T-helper 2 cell (primary cell): ENCODE measurements around the gene WWC2.

Experiments
- DNase-seq, 5 experiments: peaks; one replicate each; pipeline versions ENCODE4 v3.0.0 to v3.0.0-alpha.2; 2012 to 2022
- total RNA-seq, 2 donors: gene quantifications; one replicate each; lab custom pipeline; 2026; lab: John Stamatoyannopoulos, UW

WWC2 gene
- 4.4 to 6.5 reads per million in 2 donors for total RNA-seq

DNA sequence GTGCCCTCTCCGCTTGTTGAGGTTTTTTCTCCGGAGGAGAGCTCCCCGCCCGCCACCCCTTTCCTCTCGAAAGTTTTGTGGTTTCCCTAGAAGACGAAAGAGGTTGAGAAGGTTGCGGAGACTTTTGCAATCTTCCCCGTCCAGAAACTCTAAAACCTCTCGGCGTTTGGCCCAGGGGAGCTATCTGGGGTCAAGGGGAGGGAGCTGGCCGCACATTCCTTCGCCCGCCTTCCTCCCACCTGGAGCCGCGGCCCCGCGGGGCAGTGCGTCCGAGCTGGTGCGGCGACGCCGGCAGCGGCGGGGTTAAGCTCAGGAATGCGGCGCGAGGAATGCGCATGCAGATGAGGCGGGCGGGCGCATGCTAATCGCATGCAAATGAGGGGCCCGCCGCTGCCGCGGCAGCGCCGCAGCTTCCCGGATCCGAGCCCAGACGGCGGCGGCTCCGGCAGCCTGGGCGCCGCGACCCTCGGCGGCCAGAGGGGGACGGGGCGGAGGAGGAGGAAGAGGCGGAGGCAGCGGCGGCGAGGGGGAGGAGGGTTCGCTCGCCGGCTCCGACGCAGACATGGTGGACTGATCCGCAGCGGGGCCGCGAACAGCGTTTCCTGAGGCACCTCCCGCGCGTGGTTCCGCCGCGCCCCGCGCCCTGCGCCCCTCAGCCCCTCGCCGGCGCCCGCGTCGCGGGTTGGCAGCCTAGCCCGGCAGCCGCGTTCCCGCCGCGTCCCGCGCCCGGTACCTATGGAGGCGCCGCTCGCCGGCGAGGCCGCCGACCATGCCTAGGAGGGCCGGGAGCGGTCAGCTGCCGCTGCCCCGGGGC, at the start of gene WWC2:
Gene WWC2 (plus strand): TSS at position 535 of the 814 bp plus-strand sequence. CDS start 235 bp downstream, at position 770.
- DNase-seq = peak; percentile 13 to 64 (median 44)

DNA sequence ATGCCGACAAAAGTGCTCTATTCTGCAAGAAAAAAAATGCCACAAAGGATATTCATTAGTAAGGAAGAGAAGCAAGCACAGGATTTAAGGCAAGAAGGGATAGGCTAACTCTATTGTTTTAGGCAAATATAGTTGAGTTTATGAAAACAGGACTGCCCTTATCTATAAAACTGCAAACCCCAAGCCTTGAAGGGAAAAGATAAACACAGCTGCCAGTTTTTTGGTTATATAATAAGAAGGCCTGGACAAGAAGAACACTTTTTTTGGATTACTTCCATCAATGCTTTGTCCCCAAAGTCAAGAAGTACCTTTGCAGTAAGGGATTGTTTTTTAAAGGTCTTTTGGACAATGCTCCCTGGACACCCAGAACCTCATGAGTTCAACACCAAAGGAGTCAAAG, 45.4 kb upstream of the WWC2 start:
- no peak for DNase-seq

DNA sequence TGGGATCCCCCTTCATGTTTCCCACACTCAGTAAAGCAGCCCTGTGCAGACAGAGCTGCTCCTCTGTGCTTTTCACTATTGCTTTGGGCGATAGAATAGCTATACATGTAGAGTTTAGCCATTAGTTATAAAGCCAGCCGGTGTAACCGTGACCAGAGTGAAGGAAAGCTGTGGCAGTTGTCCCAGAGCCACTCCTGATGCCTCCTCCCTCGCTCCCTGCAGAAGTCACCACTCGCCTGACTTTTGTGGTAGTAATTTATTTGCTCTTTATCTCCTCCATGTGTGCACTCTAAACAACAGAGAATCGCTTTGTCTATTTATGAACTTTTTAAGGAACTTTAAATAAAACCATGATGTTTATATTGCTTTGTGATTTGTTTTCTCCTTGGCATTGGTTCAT, 41.8 kb upstream of the WWC2 start:
- no peak for DNase-seq

DNA sequence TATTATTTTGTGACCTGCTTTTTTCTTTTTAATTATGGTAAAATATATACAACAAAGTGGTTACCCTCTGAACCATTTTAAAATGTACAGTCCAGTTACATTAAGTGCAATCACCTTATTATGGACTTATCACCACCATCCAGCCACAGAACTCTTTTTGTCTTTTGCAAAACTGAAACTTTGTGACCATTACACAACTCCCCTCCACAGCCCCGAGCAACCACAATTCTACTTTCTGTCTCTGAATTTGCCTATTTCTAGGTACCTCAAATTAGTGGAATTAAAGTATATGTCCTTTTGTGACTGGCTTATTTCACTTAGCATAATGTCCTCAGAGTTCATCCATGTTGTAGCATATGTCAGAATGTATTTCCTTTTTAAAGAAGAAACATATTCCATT, 39.3 kb upstream of the WWC2 start:
- no peak for DNase-seq

DNA sequence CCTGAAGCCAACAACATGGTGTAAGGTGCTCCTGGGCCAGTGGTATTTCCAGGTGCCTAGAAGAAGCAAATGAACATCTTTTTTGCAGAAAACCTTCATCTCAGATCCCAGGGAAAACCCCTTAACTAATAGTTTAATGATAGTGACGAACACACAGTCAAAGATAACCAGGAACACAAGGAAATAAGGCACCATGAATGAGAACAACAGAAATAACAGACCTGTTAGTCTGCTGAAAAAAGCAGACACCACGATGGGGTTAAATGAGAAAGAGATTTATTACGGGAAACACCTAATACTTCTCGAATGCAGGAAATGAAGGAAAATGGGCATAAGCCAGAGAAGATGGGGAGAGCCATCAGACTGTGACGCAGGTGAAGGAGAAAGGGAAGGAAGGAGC, 30.6 kb upstream of the WWC2 start:
- DNase-seq = no peak

DNA sequence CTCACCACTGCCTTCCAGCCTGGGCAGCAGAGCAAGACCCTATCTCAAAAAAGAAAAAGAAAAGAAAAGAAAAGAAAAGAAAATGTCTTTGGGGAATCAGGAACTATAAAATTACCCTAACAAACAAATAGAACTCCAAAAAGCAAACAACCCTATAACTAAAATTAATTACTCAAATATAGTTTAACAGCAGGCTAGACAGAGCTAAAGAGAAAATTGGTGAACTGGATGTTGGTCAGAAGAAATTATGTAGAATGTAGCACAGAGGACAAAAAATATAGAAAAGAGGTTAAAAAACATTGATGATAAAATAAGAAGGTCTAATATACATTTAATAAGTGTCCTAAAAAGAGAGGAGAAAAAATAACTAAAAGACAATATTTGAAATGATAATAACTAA, 27.8 kb upstream of the WWC2 start:
- DNase-seq = no peak

DNA sequence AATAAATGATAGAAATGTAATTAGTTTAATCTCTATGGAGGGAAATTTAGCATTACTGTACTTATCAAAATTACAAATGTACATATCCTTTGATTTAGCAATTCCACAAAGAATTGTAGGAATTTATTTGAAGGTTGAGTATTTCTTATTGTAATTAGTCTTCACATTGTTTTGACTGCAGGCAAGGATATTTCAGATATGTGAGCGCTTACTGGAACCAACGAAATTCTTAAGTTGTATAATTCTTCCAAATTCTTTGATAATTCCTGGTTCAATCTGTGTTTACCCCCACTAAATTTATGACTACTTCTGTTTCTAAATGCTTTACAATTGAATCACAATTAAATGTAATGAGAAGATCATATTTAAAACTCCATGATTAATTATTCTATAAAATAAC, 26.9 kb upstream of the WWC2 start:
- no peak for DNase-seq

DNA sequence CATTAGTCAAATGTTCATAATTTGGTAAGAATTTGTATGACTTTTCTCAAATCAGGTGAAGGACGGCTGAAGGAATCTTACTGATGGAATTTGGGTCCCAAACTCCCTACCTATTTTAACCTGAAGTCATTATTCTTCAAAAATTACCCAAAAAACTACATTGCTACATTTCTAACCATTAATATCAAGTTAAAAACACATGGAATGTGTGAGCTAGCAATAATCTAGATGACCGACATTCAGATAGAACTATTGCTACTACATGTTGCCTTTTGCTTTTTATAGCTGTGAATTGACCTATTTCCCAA, 25.3 kb upstream of the WWC2 start:
- no peak for DNase-seq

DNA sequence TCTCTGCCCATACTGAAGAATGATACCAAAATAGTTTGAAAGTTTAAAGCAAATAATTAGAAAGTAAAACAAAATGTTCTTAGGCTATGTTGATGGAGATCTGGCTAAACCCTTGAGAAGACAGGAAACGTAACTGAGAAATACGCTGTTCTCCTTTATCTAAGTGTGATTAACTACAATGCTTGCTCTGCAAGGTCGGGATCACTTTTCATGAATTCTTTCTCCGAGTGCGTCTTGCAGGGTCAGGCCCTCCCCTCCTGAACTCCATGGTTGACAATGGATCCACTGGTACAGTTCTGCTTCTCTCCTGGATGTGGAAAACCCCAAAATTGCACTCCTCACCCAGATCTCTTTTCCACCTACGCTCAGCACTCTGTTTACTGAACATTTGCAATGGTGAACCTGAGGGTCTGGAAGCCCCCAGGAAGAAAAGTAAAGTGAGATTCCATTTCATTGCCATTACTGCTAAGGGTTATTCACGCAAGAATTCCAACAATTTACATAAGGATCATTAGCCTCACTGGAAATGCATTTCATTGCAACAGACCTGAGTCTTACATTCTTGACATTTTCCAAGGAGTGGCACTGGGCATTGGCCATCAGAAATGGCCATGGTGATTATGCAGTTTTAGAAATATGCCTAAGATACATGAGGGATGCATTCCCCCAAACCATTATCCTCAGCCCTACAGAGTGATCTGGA, 24.6 kb upstream of the WWC2 start:
- no peak for DNase-seq

DNA sequence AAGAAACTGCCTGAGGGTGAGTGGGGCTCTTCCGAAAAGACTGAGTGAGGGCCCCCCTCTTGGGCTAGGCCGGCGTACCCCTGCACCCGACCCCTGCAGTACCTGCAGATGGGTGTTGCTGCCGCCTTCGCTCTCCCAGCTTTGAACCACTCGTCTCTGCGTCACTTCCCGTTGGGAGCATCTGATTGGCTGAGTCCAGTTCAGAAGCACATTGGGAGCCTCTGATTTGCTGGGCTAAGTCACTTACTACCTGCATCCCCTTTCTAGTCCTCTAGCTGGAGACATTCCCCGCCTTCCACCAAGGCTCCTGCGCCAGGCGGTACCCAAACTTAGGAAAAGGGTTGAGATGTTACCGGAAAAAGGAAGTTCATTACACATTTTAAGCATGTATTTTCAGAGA, 20.4 kb upstream of the WWC2 start:
- no peak for DNase-seq

DNA sequence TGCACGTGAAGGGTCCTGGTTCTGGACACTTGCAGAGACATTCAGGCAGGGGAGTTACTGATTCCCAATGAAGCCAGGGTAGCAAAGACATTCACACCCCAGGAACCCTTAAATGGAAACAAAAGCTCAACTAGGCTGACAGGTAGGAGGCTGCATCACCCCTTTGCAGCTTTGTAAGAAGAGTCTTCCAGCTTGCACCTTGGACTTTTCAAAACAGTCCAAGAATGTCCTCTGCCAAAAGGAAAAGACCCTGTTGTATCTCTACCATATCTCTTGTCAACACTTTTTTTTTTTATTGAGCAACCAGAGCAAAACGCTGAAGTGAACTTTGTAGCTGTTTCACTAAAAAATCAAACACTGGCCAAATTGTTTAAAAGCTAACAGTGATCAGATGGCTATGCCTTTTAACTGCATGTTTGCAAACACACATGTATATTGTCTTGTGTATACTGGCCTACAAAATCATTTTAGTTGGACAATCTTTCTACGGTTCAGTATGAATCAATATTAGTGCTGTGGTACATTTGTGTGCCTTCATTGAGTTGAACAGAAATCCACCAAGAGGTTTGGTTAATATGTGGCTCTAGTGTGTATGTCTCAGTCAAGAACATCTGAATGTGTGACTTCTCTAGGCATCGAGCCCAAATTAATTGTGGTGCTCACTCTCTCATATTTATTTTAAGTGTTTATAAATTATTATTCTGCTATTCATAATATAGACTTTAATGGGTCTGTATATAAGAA, 18.5 kb upstream of the WWC2 start:
- no peak for DNase-seq

DNA sequence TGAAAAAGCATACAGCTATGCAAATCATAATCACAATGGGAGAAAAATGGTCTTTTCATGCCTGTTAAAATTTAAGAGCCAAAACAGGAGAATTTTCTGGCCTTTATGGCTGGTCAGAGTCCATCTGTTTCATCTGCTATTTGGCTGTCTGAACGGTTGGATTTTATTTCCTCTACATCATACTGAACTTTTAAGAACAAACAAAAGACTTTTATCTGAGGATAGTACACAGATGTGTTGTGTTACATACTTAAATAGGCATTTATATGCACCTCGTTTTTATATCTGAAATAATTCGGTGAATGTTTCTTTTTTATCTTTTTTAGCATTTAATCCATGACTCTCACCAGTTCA, 18.0 kb upstream of the WWC2 start:
- no peak for DNase-seq

DNA sequence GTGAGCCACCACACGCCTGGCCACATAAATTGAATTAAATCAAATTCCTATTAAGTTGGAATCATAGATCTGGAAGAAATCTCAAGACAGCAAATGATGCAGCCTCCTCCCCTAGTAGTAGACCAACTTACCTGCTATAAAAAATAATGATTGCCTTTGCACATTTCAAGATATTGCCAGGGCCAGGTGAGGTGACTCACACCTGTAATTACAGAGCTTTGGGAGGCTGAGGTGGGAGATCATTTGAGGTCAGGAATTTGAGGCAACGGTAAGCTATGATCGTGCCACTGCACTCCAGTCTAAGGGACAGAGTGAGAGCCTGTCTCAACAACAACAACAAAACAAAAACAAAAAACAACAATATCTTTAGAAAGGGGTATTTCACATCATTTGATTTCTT, 17.0 kb upstream of the WWC2 start:
- DNase-seq = no peak

DNA sequence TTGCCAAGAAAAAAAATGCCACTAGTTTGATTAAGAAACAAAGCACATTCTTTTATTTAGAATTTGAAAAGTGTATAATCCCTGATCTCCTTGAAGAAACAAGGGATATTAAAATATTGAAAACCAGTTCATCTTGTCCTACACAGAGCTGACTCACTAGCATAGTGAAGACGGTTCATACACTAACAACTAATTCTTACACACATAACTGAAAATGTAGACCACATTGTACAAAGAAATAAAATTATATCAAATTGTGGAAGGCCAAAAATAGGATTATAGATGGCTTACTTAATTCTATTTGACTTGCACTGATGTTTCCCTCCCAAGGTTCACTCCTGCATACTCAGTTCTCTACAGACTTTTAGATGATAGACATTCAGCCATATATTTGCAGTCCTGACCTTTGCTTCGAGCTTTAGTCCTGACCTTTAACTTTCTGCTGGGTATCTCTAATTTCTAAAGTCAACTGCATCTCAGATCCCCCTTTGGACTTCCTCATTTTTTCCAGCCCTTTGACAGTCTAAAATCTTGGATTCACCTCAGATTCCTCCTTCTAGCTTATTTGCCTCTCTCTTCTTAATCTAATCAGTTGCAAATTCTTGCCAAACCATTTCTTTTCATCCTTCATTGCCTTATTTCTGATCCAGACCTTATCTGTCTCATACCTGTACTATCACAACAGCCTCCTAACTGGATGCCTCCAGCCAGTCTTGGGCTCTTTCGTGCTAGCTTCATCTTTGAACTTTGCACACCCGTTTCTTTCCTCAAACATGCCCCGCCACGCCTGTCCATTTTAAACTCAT, 4.5 kb upstream of the WWC2 start:
- DNase-seq = no peak

DNA sequence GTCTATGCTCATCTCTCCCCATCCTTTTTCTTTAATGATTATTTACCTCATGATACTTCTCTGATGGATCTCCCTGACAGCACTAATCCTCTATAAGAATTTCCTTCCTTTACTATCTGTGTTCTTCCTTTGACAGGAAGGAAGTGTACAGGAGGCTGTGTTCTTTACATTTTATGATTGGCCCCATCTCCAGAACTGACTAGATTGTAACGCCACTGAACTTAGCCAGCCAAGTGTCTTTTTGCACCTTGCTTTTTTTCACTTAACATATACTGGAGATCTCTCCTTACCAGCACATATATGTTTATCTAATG, 3.9 kb upstream of the WWC2 start:
- no peak for DNase-seq

DNA sequence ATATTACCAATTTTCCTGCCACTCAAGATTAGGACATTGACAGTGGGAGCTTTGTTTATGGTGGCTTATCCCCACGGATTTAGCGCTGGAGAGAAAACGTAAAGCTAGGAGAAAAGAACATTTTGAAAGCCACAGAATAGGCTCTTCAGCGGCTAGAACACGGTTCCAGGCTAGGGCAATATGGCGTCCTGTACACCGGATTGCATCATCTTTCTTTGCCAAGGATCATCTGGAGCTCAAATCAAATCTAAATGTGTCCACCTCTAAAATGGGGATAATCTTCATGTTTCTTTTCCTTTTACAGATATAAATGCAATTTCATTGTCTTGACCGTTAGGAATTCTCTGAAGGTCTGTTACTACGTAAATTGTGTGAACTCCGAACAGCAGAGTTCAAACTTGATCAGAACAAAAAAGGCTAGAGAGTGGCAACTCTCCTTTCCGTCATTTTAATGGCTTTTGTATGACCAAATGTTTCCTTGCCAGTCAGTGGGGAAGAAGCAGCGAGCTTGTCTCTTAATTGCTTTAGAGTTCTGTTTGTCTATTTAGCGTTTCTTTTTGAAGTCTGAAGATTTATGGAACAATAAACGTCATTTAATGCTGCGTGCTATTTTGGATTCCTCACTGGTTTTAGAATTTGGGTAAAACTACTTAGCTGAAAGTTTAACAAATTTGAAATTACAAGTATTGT, 2.6 kb upstream of the WWC2 start:
- no peak for DNase-seq

DNA sequence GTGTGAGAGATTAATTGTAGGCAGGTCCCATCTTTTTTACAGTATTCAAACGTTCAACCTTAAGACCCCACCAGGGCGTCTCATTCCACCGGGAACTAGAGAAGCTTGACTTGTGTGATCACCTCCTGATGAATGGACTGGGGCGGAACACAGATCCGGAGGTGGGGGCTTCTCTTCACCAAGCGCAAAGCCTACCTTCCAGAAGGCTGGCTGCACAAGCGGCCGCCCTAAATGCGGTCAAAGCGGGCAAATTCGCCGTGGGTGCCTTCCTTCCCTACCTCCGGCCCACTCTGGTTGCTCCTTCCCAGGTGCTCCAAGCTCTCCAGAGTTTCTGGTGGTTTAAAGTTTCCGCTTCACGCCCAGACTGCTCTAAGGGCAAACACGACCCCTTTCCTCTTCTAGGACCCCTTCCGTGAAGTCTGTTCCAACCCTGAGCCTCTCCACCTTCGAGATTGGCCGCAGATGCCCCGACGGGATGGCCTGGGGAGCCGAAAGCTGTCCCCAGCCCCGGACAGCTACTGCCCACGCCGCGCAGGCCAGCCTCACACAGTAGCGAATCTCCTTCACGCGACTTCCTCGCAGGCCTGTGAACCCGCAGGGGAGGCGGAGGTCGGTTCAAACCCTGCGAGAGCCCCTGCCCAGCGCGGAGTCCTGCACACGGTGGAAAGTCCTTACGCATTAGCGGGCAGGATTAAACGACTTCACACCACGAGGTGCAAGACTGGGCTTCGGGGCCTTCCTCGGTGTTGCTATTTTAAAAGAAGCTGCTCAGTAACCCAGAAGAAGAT, 1.6 kb upstream of the WWC2 start:
- DNase-seq = peak in 1 of 5 experiments; percentile 26

DNA sequence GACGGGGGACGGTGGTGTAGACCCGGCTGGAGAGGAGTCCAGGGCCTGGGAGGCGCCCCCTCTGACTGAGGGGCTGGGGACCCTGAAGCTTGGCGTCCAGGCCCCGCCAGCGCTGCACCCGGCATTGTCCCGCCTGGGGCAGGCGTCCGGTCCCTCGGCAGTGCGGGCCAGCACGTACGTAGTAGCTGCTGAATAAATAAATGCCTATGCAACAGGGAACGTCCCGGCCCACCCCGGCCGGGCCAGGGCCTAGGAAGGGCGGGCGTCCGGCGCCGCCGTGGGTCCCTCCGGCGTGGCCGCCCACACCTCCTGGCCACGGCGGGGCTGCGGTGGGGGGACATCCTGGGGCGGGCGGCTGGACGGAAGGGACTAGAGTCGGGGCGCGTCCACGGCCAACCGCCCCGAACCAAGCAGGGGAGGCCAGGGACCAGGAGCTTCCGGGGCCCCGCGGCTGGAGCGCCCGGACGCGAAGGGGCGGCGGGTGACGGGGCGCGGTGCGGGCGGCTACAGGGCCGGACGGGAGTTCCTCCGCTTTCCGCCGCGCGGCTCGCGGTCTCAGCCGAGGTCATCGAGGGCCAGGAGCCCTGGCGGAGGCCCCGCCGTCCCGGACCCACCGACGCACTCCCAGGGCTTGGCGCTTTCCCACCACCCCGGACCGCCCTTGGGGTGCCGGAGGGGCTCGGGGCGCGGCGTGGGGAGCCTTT, 886 bp upstream of the WWC2 start:
- no peak for DNase-seq

DNA sequence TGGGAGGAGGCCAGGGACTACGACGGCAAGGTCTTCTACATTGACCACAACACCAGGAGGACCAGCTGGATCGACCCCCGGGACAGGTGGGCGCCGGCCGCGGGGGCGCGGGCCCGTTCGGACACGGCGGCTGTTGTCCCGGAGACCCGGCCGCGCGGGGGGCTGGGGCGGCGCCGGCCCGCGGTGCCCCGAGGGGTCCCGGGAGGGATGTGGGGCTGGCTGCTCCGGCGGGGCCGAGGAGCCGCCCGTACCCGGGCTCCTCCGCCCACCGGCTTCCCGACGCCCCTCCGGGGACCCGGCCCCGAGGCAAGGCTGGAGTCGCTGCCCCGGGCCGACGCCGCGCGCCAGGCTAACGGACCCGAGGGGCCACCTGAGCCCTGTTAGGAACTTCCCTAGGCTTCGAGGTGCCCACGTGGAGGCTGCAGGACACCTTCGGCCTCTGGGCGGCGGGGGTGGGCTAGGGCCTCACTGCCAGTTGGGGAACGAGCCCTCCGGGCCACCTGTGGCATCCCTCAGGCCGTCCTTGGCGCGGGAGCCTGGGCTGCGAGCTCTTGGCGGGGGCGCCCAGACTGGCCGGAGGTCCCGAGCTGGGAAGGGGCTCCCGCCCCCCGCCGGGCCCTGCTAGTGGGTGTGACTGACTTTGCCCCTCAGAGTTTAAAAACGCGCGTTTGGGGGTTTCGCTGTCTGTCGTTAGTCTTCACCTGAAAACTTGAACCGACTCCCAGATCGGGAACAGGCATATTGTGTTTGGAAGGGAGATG, 660 bp downstream of the WWC2 start:
- peak in 1 of 5 experiments; percentile 4 for DNase-seq

DNA sequence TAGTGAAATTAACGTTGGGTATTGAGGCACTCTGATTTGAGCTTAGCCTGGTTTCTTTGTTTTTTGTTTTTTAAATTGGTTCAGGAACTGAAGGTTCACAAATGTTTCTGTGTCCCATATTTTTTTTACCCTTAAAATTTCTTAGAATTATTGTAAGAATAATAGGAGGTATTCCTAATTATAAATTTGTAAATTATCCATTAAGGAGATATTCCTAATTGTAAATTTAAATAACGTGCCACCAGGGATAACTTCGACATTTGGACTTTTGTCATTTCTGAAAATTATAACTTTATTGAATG, 1.2 kb downstream of the WWC2 start:
- DNase-seq = no peak

DNA sequence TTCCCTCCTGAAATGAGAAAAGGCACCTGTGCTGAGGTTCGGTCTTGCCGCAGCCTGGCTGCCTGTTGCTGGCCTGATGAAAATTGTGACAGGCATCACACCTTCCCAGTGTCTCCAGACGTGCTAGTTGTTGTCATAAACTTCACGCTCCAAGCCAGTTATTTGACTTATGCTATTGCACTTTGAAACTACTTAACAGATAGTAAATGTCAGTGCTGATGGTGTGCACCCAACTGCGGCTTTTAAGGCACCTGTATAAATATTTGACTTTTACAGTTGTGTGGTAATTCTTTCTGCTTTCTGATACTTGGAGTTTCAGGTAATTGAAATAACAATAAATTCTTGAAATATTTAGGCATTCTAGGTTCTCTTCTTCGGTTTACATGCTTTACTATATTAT, 1.8 kb downstream of the WWC2 start:
- no peak for DNase-seq
